ENCODE measurements around the gene TSPAN16.
"Not testable (repeated sequence)": the region's sequence is repeated elsewhere in the genome, so short reads cannot be mapped to it uniquely, and the experiment has no call there.

TSPAN16 gene

GRCh38 chr19:11346104-11346940, 50.4 kb downstream of the TSPAN16 start, which contains the start of the genes CCDC159 and TMEM205:
TSS of gene CCDC159 (plus strand) at chr19:11346519. CDS start at chr19:11346607, 88 bp downstream.
TSS of gene TMEM205 (minus strand) at chr19:11346268. CDS start at chr19:11345619, 649 bp downstream.
- peak; percentile 100 for DNase-seq (ENCODE audit: low spot score)

- DNase-seq (ENCODE audit: low spot score): no peak
Measured at GRCh38 chr19:11347546-11348039, 51.6 kb downstream of the TSPAN16 start.

- DNase-seq (ENCODE audit: low spot score): no peak
Measured at GRCh38 chr19:11349171-11349570, 53.2 kb downstream of the TSPAN16 start.

GRCh38 chr19:11354102-11354501, 58.1 kb downstream of the TSPAN16 start:
- DNase-seq (ENCODE audit: low spot score): not testable (repeated sequence)

GRCh38 chr19:11355160-11356073, 59.5 kb downstream of the TSPAN16 start, which contains the start of gene PLPPR2:
TSS of gene PLPPR2 (plus strand) at chr19:11355432. CDS start at chr19:11357674, 2,242 bp downstream.
- DNase-seq (ENCODE audit: low spot score): peak; percentile 85

- DNase-seq (ENCODE audit: low spot score): no peak
Measured at GRCh38 chr19:11356074-11356397, 60.1 kb downstream of the TSPAN16 start.

GRCh38 chr19:11356676-11357550, 61.0 kb downstream of the TSPAN16 start:
- DNase-seq (ENCODE audit: low spot score): no peak

- no peak for DNase-seq (ENCODE audit: low spot score)
Measured at GRCh38 chr19:11359421-11359820, 63.5 kb downstream of the TSPAN16 start.

GRCh38 chr19:11361037-11361770, 65.2 kb downstream of the TSPAN16 start:
- peak; percentile 65 for DNase-seq (ENCODE audit: low spot score)

GRCh38 chr19:11361771-11362731, 66.1 kb downstream of the TSPAN16 start:
- DNase-seq (ENCODE audit: low spot score): no peak

- no peak for DNase-seq (ENCODE audit: low spot score)
Measured at GRCh38 chr19:11363881-11364280, 67.9 kb downstream of the TSPAN16 start.

- DNase-seq (ENCODE audit: low spot score): no peak
Measured at GRCh38 chr19:11364296-11364904, 68.4 kb downstream of the TSPAN16 start.

GRCh38 chr19:11364935-11365334, 69.0 kb downstream of the TSPAN16 start:
- no peak for DNase-seq (ENCODE audit: low spot score)

All from kidney tubule cell (primary cell).